ENCODE data around the gene GRM1.

Gene GRM1

DNA sequence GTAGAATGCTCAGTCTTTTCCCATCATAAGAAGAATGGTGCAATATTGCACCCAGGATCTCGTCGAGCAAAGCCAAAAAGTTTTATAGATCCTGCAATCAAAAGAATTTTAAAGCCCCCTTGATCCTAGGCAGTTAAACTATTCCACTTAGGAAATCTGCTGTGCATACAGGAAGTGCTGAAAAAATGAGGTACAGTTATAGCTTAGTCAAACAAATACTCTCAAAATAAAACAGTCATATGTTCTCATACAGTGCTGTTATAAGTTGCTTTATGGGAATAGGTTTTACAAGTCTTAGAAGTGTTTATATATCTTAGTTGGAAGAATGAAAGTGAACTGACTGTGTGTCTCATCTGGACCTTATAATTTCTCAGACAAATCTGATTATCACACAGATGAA, 282.2 kb downstream of the GRM1 start:
- ATAC-seq, result no peak
- TF ChIP-seq, protein P1, sequence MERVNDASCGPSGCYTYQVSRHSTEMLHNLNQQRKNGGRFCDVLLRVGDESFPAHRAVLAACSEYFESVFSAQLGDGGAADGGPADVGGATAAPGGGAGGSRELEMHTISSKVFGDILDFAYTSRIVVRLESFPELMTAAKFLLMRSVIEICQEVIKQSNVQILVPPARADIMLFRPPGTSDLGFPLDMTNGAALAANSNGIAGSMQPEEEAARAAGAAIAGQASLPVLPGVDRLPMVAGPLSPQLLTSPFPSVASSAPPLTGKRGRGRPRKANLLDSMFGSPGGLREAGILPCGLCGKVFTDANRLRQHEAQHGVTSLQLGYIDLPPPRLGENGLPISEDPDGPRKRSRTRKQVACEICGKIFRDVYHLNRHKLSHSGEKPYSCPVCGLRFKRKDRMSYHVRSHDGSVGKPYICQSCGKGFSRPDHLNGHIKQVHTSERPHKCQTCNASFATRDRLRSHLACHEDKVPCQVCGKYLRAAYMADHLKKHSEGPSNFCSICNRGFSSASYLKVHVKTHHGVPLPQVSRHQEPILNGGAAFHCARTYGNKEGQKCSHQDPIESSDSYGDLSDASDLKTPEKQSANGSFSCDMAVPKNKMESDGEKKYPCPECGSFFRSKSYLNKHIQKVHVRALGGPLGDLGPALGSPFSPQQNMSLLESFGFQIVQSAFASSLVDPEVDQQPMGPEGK (CRISPR knock-in tag; IDR thresholded peaks at IDR 0.05; ENCODE audit: borderline replicate concordance), result no peak
- no peak for TF ChIP-seq ISL1 (CRISPR knock-in tag; IDR thresholded peaks at IDR 0.05)
- no peak for TF ChIP-seq TOX (CRISPR knock-in tag; IDR thresholded peaks at IDR 0.05; ENCODE audit: borderline replicate concordance)
- TF ChIP-seq BACH2 (CRISPR knock-in tag; IDR thresholded peaks at IDR 0.05; ENCODE audit: borderline replicate concordance), result no peak
- TF ChIP-seq ZFP3 (CRISPR knock-in tag; IDR thresholded peaks at IDR 0.05), result no peak
- no peak for TF ChIP-seq ZC3H10 (CRISPR knock-in tag; IDR thresholded peaks at IDR 0.05)
- TF ChIP-seq PPARA (CRISPR knock-in tag; IDR thresholded peaks at IDR 0.05; ENCODE audit: borderline replicate concordance), result no peak
- no peak for TF ChIP-seq ZNF8 (CRISPR knock-in tag; IDR thresholded peaks at IDR 0.05)
- no peak for TF ChIP-seq ARNTL (CRISPR knock-in tag; IDR thresholded peaks at IDR 0.05; ENCODE audit: borderline replicate concordance, low read depth)
- TF ChIP-seq, protein P2, sequence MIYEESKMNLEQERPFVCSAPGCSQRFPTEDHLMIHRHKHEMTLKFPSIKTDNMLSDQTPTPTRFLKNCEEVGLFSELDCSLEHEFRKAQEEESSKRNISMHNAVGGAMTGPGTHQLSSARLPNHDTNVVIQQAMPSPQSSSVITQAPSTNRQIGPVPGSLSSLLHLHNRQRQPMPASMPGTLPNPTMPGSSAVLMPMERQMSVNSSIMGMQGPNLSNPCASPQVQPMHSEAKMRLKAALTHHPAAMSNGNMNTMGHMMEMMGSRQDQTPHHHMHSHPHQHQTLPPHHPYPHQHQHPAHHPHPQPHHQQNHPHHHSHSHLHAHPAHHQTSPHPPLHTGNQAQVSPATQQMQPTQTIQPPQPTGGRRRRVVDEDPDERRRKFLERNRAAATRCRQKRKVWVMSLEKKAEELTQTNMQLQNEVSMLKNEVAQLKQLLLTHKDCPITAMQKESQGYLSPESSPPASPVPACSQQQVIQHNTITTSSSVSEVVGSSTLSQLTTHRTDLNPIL (CRISPR knock-in tag; IDR thresholded peaks at IDR 0.05; ENCODE audit: low read depth), result no peak
- TF ChIP-seq, protein P3, sequence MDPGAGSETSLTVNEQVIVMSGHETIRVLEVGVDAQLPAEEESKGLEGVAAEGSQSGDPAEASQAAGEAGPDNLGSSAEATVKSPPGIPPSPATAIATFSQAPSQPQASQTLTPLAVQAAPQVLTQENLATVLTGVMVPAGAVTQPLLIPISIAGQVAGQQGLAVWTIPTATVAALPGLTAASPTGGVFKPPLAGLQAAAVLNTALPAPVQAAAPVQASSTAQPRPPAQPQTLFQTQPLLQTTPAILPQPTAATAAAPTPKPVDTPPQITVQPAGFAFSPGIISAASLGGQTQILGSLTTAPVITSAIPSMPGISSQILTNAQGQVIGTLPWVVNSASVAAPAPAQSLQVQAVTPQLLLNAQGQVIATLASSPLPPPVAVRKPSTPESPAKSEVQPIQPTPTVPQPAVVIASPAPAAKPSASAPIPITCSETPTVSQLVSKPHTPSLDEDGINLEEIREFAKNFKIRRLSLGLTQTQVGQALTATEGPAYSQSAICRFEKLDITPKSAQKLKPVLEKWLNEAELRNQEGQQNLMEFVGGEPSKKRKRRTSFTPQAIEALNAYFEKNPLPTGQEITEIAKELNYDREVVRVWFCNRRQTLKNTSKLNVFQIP (CRISPR knock-in tag; IDR thresholded peaks at IDR 0.05; ENCODE audit: borderline replicate concordance, low read depth), result no peak
- TF ChIP-seq ZNF565 (CRISPR knock-in tag; conservative IDR thresholded peaks at IDR 0.05; ENCODE audit: low read depth), result no peak
- TF ChIP-seq CSDC2 (CRISPR knock-in tag; IDR thresholded peaks at IDR 0.05), result no peak
- TF ChIP-seq ESRRG (CRISPR knock-in tag; IDR thresholded peaks at IDR 0.05), result no peak
- TF ChIP-seq, protein P4, sequence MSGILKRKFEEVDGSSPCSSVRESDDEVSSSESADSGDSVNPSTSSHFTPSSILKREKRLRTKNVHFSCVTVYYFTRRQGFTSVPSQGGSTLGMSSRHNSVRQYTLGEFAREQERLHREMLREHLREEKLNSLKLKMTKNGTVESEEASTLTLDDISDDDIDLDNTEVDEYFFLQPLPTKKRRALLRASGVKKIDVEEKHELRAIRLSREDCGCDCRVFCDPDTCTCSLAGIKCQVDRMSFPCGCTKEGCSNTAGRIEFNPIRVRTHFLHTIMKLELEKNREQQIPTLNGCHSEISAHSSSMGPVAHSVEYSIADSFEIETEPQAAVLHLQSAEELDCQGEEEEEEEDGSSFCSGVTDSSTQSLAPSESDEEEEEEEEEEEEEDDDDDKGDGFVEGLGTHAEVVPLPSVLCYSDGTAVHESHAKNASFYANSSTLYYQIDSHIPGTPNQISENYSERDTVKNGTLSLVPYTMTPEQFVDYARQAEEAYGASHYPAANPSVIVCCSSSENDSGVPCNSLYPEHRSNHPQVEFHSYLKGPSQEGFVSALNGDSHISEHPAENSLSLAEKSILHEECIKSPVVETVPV (CRISPR knock-in tag; IDR thresholded peaks at IDR 0.05), result no peak
- TF ChIP-seq ZFP30 (CRISPR knock-in tag; IDR thresholded peaks at IDR 0.05), result no peak
- TF ChIP-seq TCF4 (CRISPR knock-in tag; IDR thresholded peaks at IDR 0.05; ENCODE audit: borderline replicate concordance), result no peak

DNA sequence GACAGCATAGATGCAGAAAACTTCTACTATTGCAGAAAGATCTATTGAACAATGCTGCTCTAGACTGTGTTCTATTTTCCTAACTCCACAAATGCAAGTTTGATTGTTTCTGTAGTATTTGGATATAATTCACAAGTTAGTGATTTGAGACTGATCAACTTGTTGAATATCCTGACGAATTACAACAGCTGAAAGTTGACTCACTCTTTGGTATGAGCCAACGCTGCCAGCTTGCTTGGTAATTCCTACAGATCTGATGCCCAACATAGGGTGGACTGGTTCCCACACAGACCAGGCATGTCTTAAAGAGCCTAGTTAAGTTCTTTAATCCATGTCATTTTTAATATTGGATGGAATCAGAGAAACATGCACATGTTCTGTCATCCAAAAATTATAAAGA, 283.7 kb downstream of the GRM1 start:
- 0 out of 3 replicates have a peak, but pooled peaks have one; percentile 20 for ATAC-seq
- no peak for TF ChIP-seq PPARA (CRISPR knock-in tag; IDR thresholded peaks at IDR 0.05; ENCODE audit: borderline replicate concordance)
- TF ChIP-seq ZC3H10 (CRISPR knock-in tag; IDR thresholded peaks at IDR 0.05), result no peak
- no peak for TF ChIP-seq SNAI2 (CRISPR knock-in tag; IDR thresholded peaks at IDR 0.05)
- TF ChIP-seq, protein P3 (CRISPR knock-in tag; IDR thresholded peaks at IDR 0.05; ENCODE audit: borderline replicate concordance, low read depth), result no peak
- TF ChIP-seq GLIS3 (CRISPR knock-in tag; IDR thresholded peaks at IDR 0.05), result no peak
- TF ChIP-seq TOX (CRISPR knock-in tag; IDR thresholded peaks at IDR 0.05; ENCODE audit: borderline replicate concordance), result no peak
- no peak for TF ChIP-seq ZFP30 (CRISPR knock-in tag; IDR thresholded peaks at IDR 0.05)
- no peak for TF ChIP-seq ESRRG (CRISPR knock-in tag; IDR thresholded peaks at IDR 0.05)
- TF ChIP-seq, protein P5, sequence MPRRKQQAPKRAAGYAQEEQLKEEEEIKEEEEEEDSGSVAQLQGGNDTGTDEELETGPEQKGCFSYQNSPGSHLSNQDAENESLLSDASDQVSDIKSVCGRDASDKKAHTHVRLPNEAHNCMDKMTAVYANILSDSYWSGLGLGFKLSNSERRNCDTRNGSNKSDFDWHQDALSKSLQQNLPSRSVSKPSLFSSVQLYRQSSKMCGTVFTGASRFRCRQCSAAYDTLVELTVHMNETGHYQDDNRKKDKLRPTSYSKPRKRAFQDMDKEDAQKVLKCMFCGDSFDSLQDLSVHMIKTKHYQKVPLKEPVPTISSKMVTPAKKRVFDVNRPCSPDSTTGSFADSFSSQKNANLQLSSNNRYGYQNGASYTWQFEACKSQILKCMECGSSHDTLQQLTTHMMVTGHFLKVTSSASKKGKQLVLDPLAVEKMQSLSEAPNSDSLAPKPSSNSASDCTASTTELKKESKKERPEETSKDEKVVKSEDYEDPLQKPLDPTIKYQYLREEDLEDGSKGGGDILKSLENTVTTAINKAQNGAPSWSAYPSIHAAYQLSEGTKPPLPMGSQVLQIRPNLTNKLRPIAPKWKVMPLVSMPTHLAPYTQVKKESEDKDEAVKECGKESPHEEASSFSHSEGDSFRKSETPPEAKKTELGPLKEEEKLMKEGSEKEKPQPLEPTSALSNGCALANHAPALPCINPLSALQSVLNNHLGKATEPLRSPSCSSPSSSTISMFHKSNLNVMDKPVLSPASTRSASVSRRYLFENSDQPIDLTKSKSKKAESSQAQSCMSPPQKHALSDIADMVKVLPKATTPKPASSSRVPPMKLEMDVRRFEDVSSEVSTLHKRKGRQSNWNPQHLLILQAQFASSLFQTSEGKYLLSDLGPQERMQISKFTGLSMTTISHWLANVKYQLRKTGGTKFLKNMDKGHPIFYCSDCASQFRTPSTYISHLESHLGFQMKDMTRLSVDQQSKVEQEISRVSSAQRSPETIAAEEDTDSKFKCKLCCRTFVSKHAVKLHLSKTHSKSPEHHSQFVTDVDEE (CRISPR knock-in tag; IDR thresholded peaks at IDR 0.05), result no peak
- TF ChIP-seq ZNF565 (CRISPR knock-in tag; conservative IDR thresholded peaks at IDR 0.05; ENCODE audit: low read depth), result no peak
- TF ChIP-seq ZNF70 (CRISPR knock-in tag; IDR thresholded peaks at IDR 0.05), result no peak
- no peak for TF ChIP-seq CSDC2 (CRISPR knock-in tag; IDR thresholded peaks at IDR 0.05)
- no peak for TF ChIP-seq TCF4 (CRISPR knock-in tag; IDR thresholded peaks at IDR 0.05; ENCODE audit: borderline replicate concordance)
- TF ChIP-seq ARNTL (CRISPR knock-in tag; IDR thresholded peaks at IDR 0.05; ENCODE audit: borderline replicate concordance, low read depth), result no peak
- no peak for TF ChIP-seq RARB (CRISPR knock-in tag; IDR thresholded peaks at IDR 0.05)
- no peak for TF ChIP-seq OSR1 (CRISPR knock-in tag; IDR thresholded peaks at IDR 0.05)
- TF ChIP-seq ZNF8 (CRISPR knock-in tag; IDR thresholded peaks at IDR 0.05), result no peak
- TF ChIP-seq ISL1 (CRISPR knock-in tag; IDR thresholded peaks at IDR 0.05), result no peak
- TF ChIP-seq BACH2 (CRISPR knock-in tag; IDR thresholded peaks at IDR 0.05; ENCODE audit: borderline replicate concordance), result no peak
- TF ChIP-seq, protein P4 (CRISPR knock-in tag; IDR thresholded peaks at IDR 0.05), result no peak

All from SK-N-SH treated with all-trans-retinoic acid at 6 μM for 48 hours (cell line).